ENCODE results near the gene UBE2I. TPM values are rescaled to one million over a fixed set of nuclear protein-coding genes. Genes with fewer than 3 reads are reported as not detected.
"Not testable (repeated sequence)": the region's sequence is repeated elsewhere in the genome, so short reads cannot be mapped to it uniquely, and the experiment has no call there.

UBE2I gene
- total RNA-seq, 3 donors from 2014 or later: 52.5 to 67.8 (median 62.2) TPM

- no peak overlapping the region for H3K4me3 ChIP-seq
- H3K4me1 ChIP-seq: no peaks in the 10 kb centered on the region
- no peak overlapping the region for H3K27ac ChIP-seq
- no peaks in the 10 kb centered on the region for H3K9me3 ChIP-seq
- peaks cover 6 to 43% of the 10 kb centered on the region in 2 donors for H3K27me3 ChIP-seq
- DNase-seq (ENCODE audit: low spot score in 2 of 2): no peak
- TF ChIP-seq POLR2AphosphoS5 (IDR thresholded peaks at IDR 0.05) (no peak), POLR2A (IDR thresholded peaks at IDR 0.05) (no peak), CTCF (IDR thresholded peaks at IDR 0.05) (no peak)
- intact Hi-C loops (cut with DNase I; ENCODE audit: low total_unique reads): no loop called here
- H3K36me3 ChIP-seq: no peaks in the 10 kb centered on the region
Measured at GRCh38 chr16:1290860-1291575, 18.4 kb upstream of the UBE2I start.

- H3K27ac ChIP-seq: no peak overlapping the region
- intact Hi-C loops (cut with DNase I; ENCODE audit: low total_unique reads): no loop called here
- no peaks in the 10 kb centered on the region for H3K36me3 ChIP-seq
- no peak for DNase-seq (ENCODE audit: low spot score in 2 of 2)
- no peaks in the 10 kb centered on the region for H3K9me3 ChIP-seq
- H3K27me3 ChIP-seq: peaks cover 6 to 38% of the 10 kb centered on the region in 2 donors
- H3K4me1 ChIP-seq: no peaks in the 10 kb centered on the region
- H3K4me3 ChIP-seq: no peak overlapping the region
- TF ChIP-seq CTCF (IDR thresholded peaks at IDR 0.05) (no peak), POLR2AphosphoS5 (IDR thresholded peaks at IDR 0.05) (no peak), POLR2A (IDR thresholded peaks at IDR 0.05) (no peak)
Measured at GRCh38 chr16:1291576-1291974, 17.9 kb upstream of the UBE2I start.

- DNase-seq (ENCODE audit: low spot score in 2 of 2); H3K4me3 ChIP-seq; intact Hi-C loops (cut with DNase I; ENCODE audit: low total_unique reads); H3K27ac ChIP-seq; H3K9me3 ChIP-seq; H3K36me3 ChIP-seq; H3K4me1 ChIP-seq: not testable (repeated sequence)
- H3K27me3 ChIP-seq: peaks cover 6 to 35% of the 10 kb centered on the region in 2 donors
Measured at GRCh38 chr16:1292208-1292607, 17.2 kb upstream of the UBE2I start.

GRCh38 chr16:1292808-1293207, 16.6 kb upstream of the UBE2I start:
- intact Hi-C loops (cut with DNase I; ENCODE audit: low total_unique reads); H3K27ac ChIP-seq; H3K36me3 ChIP-seq; H3K9me3 ChIP-seq; DNase-seq (ENCODE audit: low spot score in 2 of 2); H3K4me3 ChIP-seq; H3K4me1 ChIP-seq: not testable (repeated sequence)
- peaks cover 6 to 35% of the 10 kb centered on the region in 2 donors for H3K27me3 ChIP-seq

- H3K9me3 ChIP-seq: no peaks in the 10 kb centered on the region
- TF ChIP-seq POLR2A (IDR thresholded peaks at IDR 0.05) (no peak), CTCF (IDR thresholded peaks at IDR 0.05) (no peak), POLR2AphosphoS5 (IDR thresholded peaks at IDR 0.05) (no peak)
- H3K27ac ChIP-seq: no peak overlapping the region
- H3K36me3 ChIP-seq: no peaks in the 10 kb centered on the region
- intact Hi-C loops (cut with DNase I; ENCODE audit: low total_unique reads): no loop called here
- H3K27me3 ChIP-seq: peaks cover under 1 to 22% of the 10 kb centered on the region in 2 donors
- H3K4me3 ChIP-seq: no peak overlapping the region
- no peaks in the 10 kb centered on the region for H3K4me1 ChIP-seq
- no peak for DNase-seq (ENCODE audit: low spot score in 2 of 2)
Measured at GRCh38 chr16:1293921-1294656, 15.3 kb upstream of the UBE2I start.

GRCh38 chr16:1295465-1295864, 14.0 kb upstream of the UBE2I start:
- Histone ChIP-seq H3K27me3 (peaks cover 0 to 11% of the 10 kb centered on the region in 2 donors), H3K9me3 (no peaks in the 10 kb centered on the region), H3K27ac (no peak overlapping the region), H3K4me1 (no peaks in the 10 kb centered on the region), H3K36me3 (no peaks in the 10 kb centered on the region), H3K4me3 (no peak overlapping the region)
- TF ChIP-seq POLR2A (IDR thresholded peaks at IDR 0.05): no peak
- TF ChIP-seq POLR2AphosphoS5 (IDR thresholded peaks at IDR 0.05): no peak
- no peak for TF ChIP-seq CTCF (IDR thresholded peaks at IDR 0.05)
- DNase-seq (ENCODE audit: low spot score in 2 of 2): no peak
- intact Hi-C loops (cut with DNase I; ENCODE audit: low total_unique reads): no loop called here

GRCh38 chr16:1296688-1297017, 12.8 kb upstream of the UBE2I start:
- DNase-seq (ENCODE audit: low spot score in 2 of 2); H3K36me3 ChIP-seq; H3K9me3 ChIP-seq; H3K27me3 ChIP-seq; intact Hi-C loops (cut with DNase I; ENCODE audit: low total_unique reads); H3K4me1 ChIP-seq; H3K4me3 ChIP-seq: not testable (repeated sequence)
- H3K27ac ChIP-seq: peak overlapping the region; percentile 89 to 95
